ENCODE measurements around the gene MRGPRX4.
"Not testable (repeated sequence)": the region's sequence is repeated elsewhere in the genome, so short reads cannot be mapped to it uniquely, and the experiment has no call there.

The MRGPRX4 gene

GRCh38 chr11:18172666-18173065 lies at the start of gene MRGPRX4:
Gene MRGPRX4, plus strand, starts transcription at chr11:18172837. Its CDS starts 420 bp downstream, at chr11:18173257.
- no peak for DNase-seq

DNA sequence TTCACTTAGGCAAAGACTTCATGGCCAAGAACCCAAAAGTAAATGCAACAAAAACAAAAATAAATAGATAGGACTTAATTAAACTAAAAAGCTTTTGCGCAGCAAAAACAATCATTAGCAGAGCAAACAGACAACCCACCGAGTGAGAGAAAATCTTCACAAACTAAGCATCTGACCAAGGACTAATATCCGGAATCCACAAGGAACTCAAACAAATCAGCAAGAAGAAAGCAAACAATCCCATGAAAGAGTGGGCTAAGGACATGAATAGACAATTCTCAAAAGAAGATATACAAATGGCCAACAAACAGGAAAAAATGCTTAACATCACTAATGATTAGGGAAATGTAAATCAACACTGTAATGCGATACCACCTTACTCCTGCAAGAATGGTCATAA lies 41.5 kb upstream of the MRGPRX4 start:
- DNase-seq, result not testable (repeated sequence)

GRCh38 chr11:18132341-18132740 lies 40.3 kb upstream of the MRGPRX4 start, which contains the start of gene MRGPRX3:
Gene MRGPRX3, plus strand, starts transcription at chr11:18132571. Its CDS starts 4,632 bp downstream, at chr11:18137203.
- DNase-seq, result no peak

- no peak for DNase-seq
Measured at GRCh38 chr11:18135308-18135707, 37.3 kb upstream of the MRGPRX4 start.

DNA sequence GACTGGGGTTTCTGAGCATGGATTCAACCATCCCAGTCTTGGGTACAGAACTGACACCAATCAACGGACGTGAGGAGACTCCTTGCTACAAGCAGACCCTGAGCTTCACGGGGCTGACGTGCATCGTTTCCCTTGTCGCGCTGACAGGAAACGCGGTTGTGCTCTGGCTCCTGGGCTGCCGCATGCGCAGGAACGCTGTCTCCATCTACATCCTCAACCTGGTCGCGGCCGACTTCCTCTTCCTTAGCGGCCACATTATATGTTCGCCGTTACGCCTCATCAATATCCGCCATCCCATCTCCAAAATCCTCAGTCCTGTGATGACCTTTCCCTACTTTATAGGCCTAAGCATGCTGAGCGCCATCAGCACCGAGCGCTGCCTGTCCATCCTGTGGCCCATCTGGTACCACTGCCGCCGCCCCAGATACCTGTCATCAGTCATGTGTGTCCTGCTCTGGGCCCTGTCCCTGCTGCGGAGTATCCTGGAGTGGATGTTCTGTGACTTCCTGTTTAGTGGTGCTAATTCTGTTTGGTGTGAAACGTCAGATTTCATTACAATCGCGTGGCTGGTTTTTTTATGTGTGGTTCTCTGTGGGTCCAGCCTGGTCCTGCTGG lies 35.3 kb upstream of the MRGPRX4 start:
- DNase-seq, result no peak

GRCh38 chr11:18140145-18140544 lies 32.5 kb upstream of the MRGPRX4 start:
- DNase-seq, result no peak

GRCh38 chr11:18144243-18144642 lies 28.4 kb upstream of the MRGPRX4 start:
- DNase-seq, result no peak

DNA sequence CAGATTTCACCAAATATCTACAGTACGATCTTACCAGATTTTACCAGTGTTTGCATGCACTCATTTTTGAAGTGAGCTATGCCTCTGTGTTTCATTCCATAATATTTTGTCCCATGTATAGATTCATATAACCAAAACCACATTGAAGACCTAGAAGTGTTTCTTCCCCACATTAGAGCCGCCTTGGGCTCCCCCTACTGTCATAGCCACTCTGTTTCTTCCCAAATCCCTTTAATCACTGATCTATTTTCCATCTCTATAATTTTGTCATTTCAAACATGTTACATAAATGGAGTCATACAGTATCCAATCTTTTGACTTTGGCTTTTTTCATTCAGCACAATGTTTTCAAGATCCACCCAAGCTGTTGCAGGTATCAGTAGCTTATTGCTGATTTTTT lies 27.6 kb upstream of the MRGPRX4 start:
- no peak for DNase-seq

- DNase-seq, result no peak
Measured at GRCh38 chr11:18145837-18146236, 26.8 kb upstream of the MRGPRX4 start.

DNA sequence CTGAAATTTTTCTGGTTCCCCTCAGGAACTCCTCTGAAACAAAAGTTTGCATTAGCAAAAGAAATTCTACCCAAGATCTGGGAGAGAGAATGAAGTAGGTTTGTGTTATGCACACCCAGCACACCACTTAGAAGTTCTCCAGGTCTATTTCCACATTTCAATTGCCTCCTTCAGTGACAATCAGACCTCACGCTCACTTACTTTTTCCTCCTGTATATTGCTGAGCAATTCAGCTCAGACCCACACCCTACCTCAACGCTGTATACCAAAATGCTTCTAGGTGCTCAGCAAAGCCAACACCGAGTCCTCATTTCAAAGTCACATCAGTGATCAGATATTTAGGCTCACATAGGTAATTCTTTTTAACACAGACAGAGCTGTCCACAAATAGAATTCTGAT lies 21.1 kb upstream of the MRGPRX4 start:
- DNase-seq, result no peak

DNA sequence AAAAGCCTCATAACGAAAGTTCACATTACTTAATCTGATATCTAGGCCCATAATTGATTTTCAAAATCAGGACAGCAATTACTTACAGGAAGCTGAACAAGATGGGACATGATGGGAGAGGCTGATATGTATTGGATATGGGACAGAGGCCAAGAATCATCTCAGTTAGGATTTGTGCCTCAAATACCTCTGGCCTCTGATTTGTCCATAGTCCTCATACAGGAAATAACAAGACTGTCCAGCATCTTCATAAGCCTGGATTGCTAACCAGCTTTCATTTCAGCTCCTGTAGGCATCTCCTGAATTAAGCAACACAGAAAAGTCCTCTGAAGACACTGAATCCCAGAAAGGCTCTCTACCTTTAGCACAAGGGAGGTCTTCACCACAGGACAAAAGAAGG lies 4.3 kb upstream of the MRGPRX4 start:
- no peak for DNase-seq

- no peak for DNase-seq
Measured at GRCh38 chr11:18171377-18172000, 1.1 kb upstream of the MRGPRX4 start.

- DNase-seq, result no peak
Measured at GRCh38 chr11:18173225-18173866, 709 bp downstream of the MRGPRX4 start.

GRCh38 chr11:18188796-18189195 lies 16.2 kb downstream of the MRGPRX4 start:
- DNase-seq, result no peak

DNA sequence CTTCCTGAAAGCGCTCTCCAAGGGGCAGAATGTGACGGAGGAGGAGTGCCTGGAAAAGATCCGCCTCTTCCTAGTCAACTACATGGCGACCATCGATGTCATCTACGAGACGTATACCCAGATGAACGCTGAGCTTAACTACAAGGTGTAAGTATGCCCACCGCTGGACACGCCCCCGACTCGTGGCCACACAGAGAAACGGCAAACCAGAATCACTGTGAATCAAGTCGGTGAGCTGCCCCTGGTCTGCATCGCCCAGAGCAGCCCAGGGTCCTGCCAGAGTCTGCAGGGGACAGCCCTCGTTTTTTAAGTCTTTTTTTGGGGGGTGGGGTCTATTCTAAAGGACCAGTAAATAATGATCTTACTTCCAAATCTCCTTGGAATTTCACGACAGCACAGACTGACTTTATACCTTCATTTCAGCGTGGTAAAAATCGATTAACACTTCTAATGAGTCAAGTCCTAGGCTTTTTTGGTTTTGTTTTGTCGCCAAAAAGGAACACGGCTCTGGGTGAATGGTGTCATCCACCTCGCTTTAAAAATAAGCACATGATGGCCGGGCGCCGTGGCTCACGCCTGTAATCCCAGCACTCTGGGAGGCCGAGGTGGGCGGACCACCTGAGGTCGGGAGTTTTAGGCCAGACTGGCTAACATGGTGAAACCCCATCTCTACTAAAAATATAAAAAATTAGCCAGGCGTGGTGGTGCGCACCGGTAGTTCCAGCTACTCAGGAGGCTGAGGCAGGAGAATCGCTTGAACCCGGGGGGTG lies 17.0 kb downstream of the MRGPRX4 start:
- DNase-seq, result not testable (repeated sequence)

DNA sequence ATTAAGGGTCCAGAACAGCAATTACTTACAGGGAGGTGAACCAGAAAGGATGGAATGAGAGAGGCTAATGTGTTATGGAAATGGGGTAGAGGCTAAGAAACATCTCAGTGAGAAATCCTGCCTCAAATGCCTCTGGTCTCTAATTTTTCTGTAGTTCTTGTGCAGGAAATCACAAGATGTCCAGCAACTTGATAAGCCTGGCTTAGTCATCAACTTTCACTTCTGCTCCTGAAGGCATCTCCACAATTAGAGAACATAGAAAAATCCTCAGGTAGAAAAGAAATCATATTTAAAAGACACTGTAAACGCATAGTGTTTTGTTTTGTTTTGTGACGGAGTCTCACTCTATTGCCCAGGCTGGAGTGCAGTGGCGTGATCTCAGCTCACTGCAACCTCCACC lies 18.7 kb downstream of the MRGPRX4 start:
- DNase-seq, result no peak

DNA sequence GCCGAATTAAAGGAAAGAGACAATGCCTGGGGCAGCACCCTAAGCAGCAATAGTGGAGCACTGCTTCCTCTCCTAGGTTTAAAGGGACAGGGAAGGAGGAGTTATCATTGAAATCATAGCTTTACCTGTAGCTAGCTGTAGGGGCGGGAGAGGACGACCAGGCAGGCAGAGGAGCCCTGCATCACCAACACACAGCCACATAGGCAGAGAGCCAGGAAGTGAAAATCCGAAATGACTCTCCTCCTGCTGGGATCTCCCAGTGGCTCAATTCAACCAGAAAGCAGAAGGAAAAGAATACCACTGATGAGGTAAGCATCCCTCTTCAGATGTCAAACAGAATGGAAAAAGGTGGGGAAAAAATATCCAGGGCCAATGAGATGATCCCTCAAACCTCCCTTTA lies 20.4 kb downstream of the MRGPRX4 start:
- DNase-seq, result no peak

GRCh38 chr11:18196532-18196931 lies 23.9 kb downstream of the MRGPRX4 start:
- DNase-seq, result no peak

- DNase-seq, result not testable (repeated sequence)
Measured at GRCh38 chr11:18197738-18198137, 25.1 kb downstream of the MRGPRX4 start.

GRCh38 chr11:18203723-18204122 lies 31.1 kb downstream of the MRGPRX4 start:
- DNase-seq, result no peak

- no peak for DNase-seq
Measured at GRCh38 chr11:18204220-18204619, 31.6 kb downstream of the MRGPRX4 start.

DNA sequence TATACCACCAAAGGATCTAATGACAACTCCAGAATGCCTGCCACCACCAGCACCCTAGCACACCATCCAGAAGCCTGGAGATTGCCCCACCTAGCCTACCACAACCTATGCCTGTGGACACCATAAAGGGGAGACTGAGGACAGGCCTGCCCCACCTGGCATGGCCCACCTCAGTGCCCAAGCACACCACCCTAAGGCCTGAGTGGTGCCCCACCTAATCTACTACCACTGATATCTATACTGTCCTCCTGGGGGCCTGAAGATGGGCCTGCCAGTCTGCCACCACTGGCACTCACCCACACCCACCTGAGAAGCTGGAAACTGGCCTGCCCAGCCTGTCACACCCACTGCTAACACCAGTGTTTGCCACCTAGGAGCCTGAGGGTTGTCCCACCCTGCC lies 32.1 kb downstream of the MRGPRX4 start:
- DNase-seq, result no peak

DNA sequence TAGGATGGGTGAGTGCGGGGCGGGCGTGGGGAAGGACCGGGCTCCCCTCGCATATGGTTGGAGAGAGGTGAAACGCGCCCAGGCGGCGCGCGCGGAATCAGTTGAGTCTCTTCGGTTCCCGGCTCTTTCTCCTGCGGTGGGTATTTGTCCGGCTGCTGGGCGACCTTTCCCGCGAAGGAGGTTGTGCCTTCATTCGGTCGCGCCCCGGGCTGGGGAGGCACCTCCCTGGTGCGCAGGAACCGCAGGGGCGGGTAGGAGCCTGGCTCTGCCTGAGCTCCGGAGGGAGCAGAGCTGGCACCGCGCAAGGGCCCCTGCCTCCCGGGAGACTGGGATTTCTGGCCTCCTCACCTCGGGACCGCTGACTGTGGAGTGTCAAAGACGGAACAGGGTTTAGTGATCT lies 36.4 kb downstream of the MRGPRX4 start:
- no peak for DNase-seq

Measured in CD4-positive, alpha-beta T cell treated with Interleukin-17A for 1 hour (primary cell).